Epithelial cell of esophagus (primary cell): ENCODE measurements around the gene IGFALS.

Source experiments
- DNase-seq: peaks from one replicate; pipeline ENCODE4 v3.0.0; 2010; ENCODE audit warnings: low read depth
- H3K4me3 ChIP-seq: 2 replicates; pipeline ENCODE4 v1.5.1; 2011; ENCODE audit warnings: mild to moderate bottlenecking, low read length, control low read depth
- TF ChIP-seq, protein P1 (sequence below): IDR thresholded peaks from 2 replicates; pipeline ENCODE4 v1.5.1; 2011; ENCODE audit warnings: low read depth, mild to moderate bottlenecking, low read length, control low read depth, inconsistent platforms; ENCODE audit not compliant: insufficient read depth; ENCODE audit errors: missing control alignments

IGFALS gene

DNA sequence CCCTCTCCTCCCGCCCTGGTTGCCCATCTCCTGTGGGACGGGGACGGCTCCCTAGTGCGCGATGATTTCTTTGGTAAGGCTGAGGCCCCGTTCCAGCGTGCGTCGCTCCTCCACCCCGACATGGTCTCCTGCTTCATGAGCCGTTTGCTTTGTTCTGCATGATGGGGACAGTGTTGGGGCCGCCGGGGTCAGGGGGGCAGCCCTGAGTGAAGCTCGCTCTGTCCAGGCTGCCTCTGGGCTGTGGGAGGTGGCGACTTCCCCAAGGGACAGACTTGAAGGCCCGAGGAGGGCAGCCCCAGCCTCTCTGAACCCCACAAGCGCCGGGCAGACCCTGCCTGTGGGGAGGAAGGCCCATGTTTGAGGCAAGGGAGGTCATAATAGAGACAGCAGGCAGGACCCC lies 34.6 kb downstream of the IGFALS start:
- H3K4me3 ChIP-seq, result no peak overlapping the region
- TF ChIP-seq, protein P1, sequence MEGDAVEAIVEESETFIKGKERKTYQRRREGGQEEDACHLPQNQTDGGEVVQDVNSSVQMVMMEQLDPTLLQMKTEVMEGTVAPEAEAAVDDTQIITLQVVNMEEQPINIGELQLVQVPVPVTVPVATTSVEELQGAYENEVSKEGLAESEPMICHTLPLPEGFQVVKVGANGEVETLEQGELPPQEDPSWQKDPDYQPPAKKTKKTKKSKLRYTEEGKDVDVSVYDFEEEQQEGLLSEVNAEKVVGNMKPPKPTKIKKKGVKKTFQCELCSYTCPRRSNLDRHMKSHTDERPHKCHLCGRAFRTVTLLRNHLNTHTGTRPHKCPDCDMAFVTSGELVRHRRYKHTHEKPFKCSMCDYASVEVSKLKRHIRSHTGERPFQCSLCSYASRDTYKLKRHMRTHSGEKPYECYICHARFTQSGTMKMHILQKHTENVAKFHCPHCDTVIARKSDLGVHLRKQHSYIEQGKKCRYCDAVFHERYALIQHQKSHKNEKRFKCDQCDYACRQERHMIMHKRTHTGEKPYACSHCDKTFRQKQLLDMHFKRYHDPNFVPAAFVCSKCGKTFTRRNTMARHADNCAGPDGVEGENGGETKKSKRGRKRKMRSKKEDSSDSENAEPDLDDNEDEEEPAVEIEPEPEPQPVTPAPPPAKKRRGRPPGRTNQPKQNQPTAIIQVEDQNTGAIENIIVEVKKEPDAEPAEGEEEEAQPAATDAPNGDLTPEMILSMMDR, result no peak
- DNase-seq, result no peak

DNA sequence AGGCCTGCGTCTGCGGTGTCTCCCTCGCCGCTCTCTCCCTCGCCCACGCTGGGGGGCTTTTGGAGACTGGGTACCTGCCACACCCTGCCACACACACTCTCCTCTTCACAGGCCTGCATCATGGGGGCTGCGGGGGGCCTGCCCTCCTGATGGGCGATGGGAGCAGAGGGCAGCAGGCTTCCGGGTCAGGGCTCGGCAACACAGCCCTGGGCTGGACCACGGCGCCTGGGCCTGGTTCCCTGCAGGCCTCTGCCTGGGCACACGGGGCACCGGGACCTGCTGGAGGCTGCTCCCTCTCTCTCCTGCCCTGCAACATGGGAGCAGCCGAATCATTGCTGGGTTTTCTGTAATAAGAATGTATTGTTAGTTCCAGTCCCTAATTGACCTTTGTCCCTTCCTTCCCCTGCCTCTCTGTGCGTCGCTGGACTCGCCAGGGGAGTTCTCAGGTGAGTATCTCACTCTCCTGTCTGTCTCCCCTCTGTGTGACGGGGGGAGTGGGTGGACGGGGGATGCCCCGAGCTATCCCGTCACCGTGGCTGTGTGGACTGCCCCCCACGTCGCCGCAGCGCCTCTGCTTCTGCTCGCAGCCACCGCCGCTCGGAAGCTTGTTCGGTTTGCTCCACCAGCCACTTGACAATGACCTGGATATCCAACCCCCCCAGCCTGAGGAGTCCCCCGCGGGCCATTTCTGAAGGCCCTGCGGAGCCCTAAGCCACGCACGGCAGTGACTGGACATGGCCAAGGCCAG lies 35.6 kb downstream of the IGFALS start:
- DNase-seq, result no peak
- TF ChIP-seq, protein P1, result no peak
- H3K4me3 ChIP-seq, result no peak overlapping the region

DNA sequence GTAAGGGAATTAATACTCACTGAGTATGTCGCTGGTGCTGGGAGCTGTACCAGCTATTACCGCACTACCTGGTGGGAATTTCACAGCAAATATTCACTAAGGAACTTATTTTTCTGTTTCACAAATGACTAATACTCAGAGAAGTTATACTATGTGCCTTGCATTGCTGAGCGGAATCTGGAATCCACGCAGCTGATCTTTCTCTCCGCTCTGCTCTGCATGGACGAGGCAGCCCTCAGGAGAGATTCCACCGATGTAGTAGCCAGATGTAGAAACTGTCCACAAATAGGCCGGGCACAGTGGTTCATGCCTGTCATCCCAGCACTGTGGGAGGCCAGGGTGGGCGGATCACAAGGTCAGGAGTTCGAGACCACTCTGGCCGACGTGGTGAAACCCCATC lies 39.3 kb downstream of the IGFALS start:
- no peak for DNase-seq
- TF ChIP-seq, protein P1, result no peak
- no peak overlapping the region for H3K4me3 ChIP-seq

DNA sequence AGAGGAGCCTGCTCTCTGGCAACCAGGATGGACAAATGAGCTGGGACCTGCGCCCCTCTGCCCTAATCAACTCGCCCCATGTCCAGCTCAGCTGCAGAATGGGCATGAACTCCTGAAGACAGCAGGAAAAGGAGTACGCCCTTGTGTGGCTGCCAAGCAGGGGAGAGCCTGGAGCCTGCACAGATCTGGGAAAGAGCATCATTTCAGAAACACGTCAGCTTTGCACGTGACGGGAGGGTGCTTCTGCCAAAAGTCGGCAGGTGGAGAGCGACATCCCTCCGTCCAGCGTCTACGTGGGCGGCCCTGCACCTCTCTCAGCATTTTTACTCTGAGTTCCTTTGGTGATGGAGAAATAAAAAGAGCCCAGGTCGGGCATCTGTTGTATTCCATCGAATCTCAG lies 40.7 kb downstream of the IGFALS start:
- H3K4me3 ChIP-seq, result no peak overlapping the region
- no peak for DNase-seq
- TF ChIP-seq, protein P1, result no peak

DNA sequence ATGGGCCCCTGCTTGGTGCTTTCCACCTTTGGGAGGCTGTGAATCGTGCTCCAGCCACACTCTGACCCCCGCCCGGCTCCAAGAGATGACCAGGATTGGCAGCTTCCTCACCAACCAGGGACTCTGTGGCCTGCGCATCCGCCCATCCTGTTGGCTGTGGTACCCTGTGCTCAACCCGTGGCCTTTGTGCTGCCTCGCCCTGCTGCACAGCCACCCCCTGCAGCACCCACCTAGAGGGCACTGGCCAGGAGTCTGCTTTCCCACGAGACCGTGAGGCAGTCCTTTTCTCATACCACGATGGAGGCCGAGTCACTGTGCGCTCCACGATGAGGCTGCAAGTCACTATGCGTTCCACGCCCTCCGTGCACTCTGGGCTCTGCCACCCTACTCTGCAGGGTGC lies 41.6 kb downstream of the IGFALS start:
- DNase-seq, result no peak
- no peak overlapping the region for H3K4me3 ChIP-seq
- TF ChIP-seq, protein P1, result no peak

DNA sequence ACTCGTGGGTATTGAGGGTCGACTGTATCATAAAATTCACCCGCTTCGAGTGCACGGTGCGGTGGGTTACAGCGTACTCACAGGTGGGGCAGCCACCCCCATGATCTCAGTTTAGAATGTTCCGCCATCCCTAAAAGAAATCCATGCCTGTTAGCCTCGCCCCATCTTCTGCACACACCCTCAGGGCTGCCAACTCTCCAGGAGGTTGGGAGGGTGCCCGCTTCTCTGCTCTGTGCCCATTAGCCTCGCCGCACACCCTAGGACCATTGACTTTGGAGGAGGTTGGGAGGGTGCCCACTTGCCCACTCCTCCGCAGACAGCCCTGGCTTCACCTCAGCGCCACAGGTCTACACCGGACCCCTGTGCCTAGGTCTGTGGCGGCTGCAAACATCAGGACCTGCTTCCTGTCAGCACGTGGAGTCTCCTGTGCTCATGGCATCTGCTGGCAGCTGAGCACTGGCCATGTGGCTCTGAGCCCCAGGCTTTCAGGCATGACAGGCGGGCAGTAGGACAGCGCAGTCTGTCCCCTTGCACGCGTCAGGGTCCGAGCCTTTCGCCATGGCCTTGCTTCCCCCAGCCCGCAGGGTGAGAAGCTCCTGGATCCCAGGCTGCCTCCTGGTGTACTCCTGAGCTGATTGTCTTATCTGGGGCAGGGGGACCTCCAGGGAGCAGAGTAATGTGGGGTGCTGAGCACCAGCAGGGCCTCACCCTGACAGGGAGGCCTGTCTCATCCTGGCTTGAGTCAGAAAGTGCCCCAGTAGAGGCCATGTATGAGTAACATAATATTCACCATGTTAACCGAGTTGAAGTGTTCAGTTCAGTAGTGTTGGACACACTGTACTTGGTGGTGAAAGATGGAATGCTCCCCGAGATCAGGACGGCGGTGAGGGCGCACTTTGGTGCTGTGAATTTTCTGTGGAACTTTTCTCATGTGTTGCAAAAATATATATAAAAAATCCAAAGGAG lies 44.1 kb downstream of the IGFALS start:
- TF ChIP-seq, protein P1, result no peak

More for the DNA sequence above, 44.1 kb downstream of the IGFALS start:
- no peak overlapping the region for H3K4me3 ChIP-seq
- DNase-seq, result peak; percentile 50
